HG02981 (cell line): ENCODE measurements around the gene EVI5L.

Source experiments
- ATAC-seq: cut with Tn5 transposase; IDR thresholded peaks from one replicate; pipeline ENCODE4 v1.9.1; 2021; ENCODE audit warnings: mild to moderate bottlenecking, moderate library complexity; ENCODE audit not compliant: unreplicated experiment

The EVI5L gene

DNA sequence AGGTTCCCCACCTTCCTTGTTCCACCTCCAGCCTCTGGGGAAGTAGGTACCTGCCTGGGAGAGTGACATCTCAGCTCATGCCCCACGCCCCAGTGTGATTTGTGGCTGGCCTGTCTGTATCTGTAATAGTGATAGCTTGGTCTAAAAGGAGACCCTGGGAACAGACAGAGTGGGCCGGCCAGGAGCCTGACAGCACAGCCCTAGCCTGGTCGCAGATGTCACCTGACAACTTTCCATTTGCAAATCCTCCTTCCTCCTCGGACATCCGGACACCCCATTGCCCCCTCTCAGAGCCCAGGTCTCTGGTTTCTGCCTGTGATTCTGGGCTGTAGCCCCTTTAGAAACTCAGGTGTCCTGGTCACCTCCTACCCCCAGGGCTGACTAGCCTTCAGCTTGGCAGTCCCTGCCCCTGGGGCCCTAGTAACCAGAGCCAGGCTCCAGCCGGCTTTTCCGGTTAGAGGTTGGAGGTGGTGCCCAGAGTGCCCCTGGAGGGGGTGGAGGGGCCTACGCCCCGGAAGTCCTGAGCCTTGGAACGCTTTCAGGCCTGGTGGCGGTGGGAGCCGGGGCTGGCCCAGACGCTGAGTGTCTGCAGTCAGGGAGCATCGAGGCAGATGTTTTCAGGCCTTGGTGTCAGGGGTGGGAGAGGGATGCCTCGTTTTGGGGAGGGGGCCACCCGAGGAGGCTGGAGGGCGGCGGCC, 64.7 kb downstream of the EVI5L start:
- no peak for ATAC-seq

GRCh38 chr19:7895565-7895964, 65.5 kb downstream of the EVI5L start:
- ATAC-seq: no peak

GRCh38 chr19:7897292-7897691, 67.3 kb downstream of the EVI5L start:
- no peak for ATAC-seq

- no peak for ATAC-seq
These were observed 68.9 kb downstream of the EVI5L start for GRCh38 chr19:7898967-7899366.

GRCh38 chr19:7899751-7900378, 69.8 kb downstream of the EVI5L start:
- no peak for ATAC-seq

DNA sequence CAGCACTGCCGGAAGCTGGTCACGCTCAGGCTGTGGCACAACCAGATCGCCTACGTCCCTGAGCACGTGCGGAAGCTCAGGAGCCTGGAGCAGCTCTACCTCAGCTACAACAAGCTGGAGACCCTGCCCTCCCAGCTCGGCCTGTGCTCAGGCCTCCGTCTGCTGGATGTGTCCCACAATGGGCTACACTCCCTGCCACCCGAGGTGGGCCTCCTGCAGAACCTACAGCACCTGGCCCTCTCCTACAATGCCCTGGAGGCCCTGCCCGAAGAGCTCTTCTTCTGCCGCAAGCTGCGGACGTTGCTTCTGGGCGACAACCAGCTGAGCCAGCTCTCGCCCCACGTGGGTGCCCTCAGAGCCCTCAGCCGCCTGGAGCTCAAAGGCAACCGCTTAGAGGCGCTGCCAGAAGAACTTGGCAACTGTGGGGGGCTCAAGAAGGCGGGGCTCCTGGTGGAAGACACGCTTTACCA, 70.4 kb downstream of the EVI5L start:
- ATAC-seq: no peak

- no peak for ATAC-seq
These were observed 70.9 kb downstream of the EVI5L start for GRCh38 chr19:7900931-7901330.

GRCh38 chr19:7901337-7901736, 71.3 kb downstream of the EVI5L start:
- no peak for ATAC-seq

- ATAC-seq: no peak
These were observed 72.8 kb downstream of the EVI5L start for GRCh38 chr19:7902796-7903243.

GRCh38 chr19:7903244-7904073, 73.4 kb downstream of the EVI5L start, which contains the start of gene MAP2K7:
Gene MAP2K7 (plus strand): TSS chr19:7903877. CDS start chr19:7903945, 68 bp downstream.
- ATAC-seq: peak; percentile 82

- ATAC-seq: peak; percentile 21
These were observed 74.3 kb downstream of the EVI5L start for GRCh38 chr19:7904074-7905020.

GRCh38 chr19:7905268-7905667, 75.2 kb downstream of the EVI5L start:
- ATAC-seq: no peak

GRCh38 chr19:7905859-7906258, 75.8 kb downstream of the EVI5L start:
- ATAC-seq: no peak

DNA sequence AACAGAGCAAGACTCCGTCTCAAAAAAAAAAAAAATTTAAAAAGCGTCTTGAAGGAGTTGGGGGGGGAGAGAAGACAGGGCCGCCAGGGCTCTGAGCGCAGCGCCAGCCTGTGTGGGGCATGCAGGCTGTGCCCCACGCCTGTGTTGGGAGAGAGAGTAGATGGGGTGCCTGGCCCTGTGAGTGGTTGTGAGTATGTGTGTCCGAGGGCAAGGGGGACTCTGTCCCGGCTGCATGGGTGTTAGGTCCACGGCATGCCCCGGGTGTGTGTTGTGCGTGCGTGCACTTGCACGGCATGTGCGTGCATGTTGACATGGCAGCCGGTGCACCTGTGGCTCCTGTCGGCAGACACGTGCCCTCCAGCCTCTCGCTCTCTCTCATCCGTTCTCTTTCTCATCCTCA, 77.1 kb downstream of the EVI5L start:
- no peak for ATAC-seq

GRCh38 chr19:7907544-7907943, 77.5 kb downstream of the EVI5L start:
- ATAC-seq: no peak

DNA sequence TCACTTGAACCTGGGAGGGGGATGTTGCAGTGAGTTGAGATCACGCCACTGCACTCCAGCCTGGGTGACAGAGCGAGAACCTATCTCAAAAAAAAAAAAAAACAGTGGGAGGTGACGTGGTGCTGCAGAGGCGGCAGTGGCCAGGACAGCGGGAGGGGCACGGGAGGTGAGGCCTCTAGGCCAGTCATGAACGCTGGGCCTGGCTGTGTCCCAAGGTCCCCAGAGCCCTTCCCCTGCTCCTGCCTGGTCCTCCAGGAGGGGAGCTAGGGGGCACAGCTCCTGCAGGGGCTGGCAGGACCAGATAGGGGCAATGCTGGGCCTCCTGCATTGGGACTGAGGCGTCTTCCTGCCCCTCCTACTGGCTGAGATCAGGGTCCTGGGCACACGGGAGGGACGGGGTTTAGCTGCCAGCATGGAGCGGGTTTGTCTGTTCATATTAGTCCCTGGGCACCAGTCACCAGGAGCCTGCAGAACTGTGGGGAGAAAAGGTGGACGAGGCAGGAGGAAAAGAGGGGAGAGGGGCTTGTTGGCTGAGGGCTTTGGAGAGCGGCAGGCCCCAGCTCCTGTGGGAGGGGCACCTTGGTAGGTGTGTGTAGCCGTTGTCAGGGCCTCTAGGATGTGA, 78.2 kb downstream of the EVI5L start:
- no peak for ATAC-seq

GRCh38 chr19:7908742-7909461, 78.9 kb downstream of the EVI5L start:
- no peak for ATAC-seq

- no peak for ATAC-seq
These were observed 79.6 kb downstream of the EVI5L start for GRCh38 chr19:7909471-7910067.
